ENCODE measurements around the gene NOTO.

Gene NOTO

DNA sequence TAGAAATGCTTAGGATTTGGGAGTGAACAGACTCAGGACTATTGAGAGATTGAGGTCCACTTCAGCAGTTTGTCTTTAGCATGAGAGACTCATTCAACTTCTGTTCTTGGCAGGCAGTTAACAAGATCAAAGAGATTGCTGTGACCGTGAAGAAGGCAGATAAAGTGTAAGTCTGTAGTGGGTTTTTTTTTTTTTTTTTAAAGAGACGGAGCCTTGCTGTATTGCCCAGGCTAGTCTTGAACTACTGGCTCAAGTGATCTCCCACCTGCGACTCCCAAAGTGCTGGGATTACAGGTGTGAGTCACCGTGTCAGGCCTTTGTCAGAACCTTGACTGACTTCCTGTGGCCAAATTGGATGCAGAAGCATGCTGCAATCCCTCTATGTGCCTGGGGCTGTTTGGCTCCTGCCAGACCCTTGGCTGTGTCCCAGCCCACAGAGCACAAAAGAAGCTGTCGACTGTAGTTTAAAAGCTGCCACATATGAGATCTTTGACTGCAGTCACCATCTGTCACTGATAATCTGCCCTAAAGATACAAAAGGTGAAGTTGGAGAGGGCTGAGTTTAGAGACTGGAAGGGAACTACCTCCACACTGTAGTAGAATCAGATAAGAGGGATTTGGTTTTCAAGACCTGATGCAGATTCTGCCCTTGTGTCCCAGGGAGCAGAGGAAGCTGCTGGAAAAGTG is 41.7 kb downstream of the NOTO start:
- H3K9ac ChIP-seq (ENCODE audit: low read depth, low read length) = no peak overlapping the region
- DNase-seq (no peak), ATAC-seq (ENCODE audit: insufficient read depth, low read depth) (no peak)
- H2AFZ ChIP-seq (ENCODE audit: low read depth, low read length) = no peak overlapping the region
- H3K4me2 ChIP-seq (ENCODE audit: insufficient read depth, low read length) = no peak overlapping the region
- H3K36me3 ChIP-seq (ENCODE audit: insufficient read depth, low read length) = peaks cover 92% of the 10 kb centered on the region
- TF ChIP-seq EZH2 (IDR thresholded peaks at IDR 0.05; ENCODE audit: borderline replicate concordance, low read depth, low read length, severe bottlenecking) = no peak
- TF ChIP-seq, protein P1, sequence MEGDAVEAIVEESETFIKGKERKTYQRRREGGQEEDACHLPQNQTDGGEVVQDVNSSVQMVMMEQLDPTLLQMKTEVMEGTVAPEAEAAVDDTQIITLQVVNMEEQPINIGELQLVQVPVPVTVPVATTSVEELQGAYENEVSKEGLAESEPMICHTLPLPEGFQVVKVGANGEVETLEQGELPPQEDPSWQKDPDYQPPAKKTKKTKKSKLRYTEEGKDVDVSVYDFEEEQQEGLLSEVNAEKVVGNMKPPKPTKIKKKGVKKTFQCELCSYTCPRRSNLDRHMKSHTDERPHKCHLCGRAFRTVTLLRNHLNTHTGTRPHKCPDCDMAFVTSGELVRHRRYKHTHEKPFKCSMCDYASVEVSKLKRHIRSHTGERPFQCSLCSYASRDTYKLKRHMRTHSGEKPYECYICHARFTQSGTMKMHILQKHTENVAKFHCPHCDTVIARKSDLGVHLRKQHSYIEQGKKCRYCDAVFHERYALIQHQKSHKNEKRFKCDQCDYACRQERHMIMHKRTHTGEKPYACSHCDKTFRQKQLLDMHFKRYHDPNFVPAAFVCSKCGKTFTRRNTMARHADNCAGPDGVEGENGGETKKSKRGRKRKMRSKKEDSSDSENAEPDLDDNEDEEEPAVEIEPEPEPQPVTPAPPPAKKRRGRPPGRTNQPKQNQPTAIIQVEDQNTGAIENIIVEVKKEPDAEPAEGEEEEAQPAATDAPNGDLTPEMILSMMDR (IDR thresholded peaks at IDR 0.05; ENCODE audit: borderline replicate concordance, extremely low read depth, low read length, poor library complexity, severe bottlenecking) = no peak
- H3K9me3 ChIP-seq (ENCODE audit: insufficient read depth, low read length, severe bottlenecking) = no peaks in the 10 kb centered on the region
- no peak overlapping the region for H3K4me3 ChIP-seq (ENCODE audit: low read depth in 1 of 2, low read length in 2 of 2)
- H3K27ac ChIP-seq (ENCODE audit: low read length) = no peak overlapping the region
- peaks cover 7% of the 10 kb centered on the region; the same call in 1 of the 2 replicates for H3K4me1 ChIP-seq (ENCODE audit: insufficient read depth, low read length)
- H3K27me3 ChIP-seq (ENCODE audit: insufficient read depth, low read length, poor library complexity) = no peaks in the 10 kb centered on the region
- H3K79me2 ChIP-seq (ENCODE audit: insufficient read depth, low read length) = peaks cover 76% of the 10 kb centered on the region
- H4K20me1 ChIP-seq (ENCODE audit: insufficient read depth, low read length) = peaks cover 65% of the 10 kb centered on the region

DNA sequence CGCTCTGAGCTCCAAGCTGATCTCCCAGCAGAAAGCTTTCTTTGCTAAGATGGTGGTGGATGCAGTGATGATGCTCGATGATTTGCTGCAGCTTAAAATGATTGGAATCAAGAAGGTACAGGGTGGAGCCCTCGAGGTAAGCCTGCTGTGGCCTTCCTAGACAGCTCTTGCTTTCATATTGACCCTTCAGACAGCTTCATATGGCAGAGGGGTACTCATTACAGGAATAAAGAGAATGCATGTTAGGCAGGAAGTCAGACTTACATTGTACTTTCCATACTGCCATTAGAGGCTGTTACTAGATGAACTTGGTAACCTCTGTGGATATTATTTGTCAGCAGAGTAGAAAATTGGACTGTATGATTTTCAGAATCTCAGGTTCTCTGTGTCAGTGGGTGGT is 42.2 kb downstream of the NOTO start:
- Histone ChIP-seq H3K9me3 (ENCODE audit: insufficient read depth, low read length, severe bottlenecking) (no peaks in the 10 kb centered on the region), H3K9ac (ENCODE audit: low read depth, low read length) (no peak overlapping the region), H3K27ac (ENCODE audit: low read length) (no peak overlapping the region), H3K36me3 (ENCODE audit: insufficient read depth, low read length) (peaks cover 92% of the 10 kb centered on the region), H3K27me3 (ENCODE audit: insufficient read depth, low read length, poor library complexity) (no peaks in the 10 kb centered on the region), H3K4me1 (ENCODE audit: insufficient read depth, low read length) (peaks cover 2% of the 10 kb centered on the region; the same call in 1 of the 2 replicates), H3K79me2 (ENCODE audit: insufficient read depth, low read length) (peaks cover 71% of the 10 kb centered on the region), H2AFZ (ENCODE audit: low read depth, low read length) (no peak overlapping the region), H3K4me3 (ENCODE audit: low read depth in 1 of 2, low read length in 2 of 2) (no peak overlapping the region), H4K20me1 (ENCODE audit: insufficient read depth, low read length) (peaks cover 65% of the 10 kb centered on the region), H3K4me2 (ENCODE audit: insufficient read depth, low read length) (no peak overlapping the region)
- TF ChIP-seq, protein P1 (IDR thresholded peaks at IDR 0.05; ENCODE audit: borderline replicate concordance, extremely low read depth, low read length, poor library complexity, severe bottlenecking) = no peak
- no peak for TF ChIP-seq EZH2 (IDR thresholded peaks at IDR 0.05; ENCODE audit: borderline replicate concordance, low read depth, low read length, severe bottlenecking)
- no peak for ATAC-seq (ENCODE audit: insufficient read depth, low read depth)
- no peak for DNase-seq

DNA sequence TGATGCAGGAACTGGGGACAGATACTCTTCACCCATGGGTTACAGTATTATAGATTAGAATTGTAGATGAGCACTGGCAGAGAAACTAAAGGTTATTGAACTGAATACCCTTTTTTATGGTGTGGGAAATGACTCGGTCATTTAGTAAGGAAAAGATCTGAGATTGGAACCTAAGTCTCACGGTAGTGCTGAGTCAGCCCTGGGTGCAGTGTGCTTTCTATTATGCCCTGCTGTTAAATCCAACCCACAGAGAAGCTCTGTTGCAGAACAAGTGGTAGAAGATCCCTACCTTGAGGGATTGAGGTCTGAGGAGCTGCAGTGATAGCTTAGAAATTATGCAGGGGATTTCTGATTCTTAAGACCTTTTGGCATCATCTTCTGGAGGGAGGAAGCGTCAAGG is 44.5 kb downstream of the NOTO start:
- Histone ChIP-seq H3K36me3 (ENCODE audit: insufficient read depth, low read length) (peaks cover 95% of the 10 kb centered on the region), H3K27ac (ENCODE audit: low read length) (no peak overlapping the region), H3K4me1 (ENCODE audit: insufficient read depth, low read length) (no peaks in the 10 kb centered on the region), H3K27me3 (ENCODE audit: insufficient read depth, low read length, poor library complexity) (no peaks in the 10 kb centered on the region), H3K4me2 (ENCODE audit: insufficient read depth, low read length) (no peak overlapping the region), H3K4me3 (ENCODE audit: low read depth in 1 of 2, low read length in 2 of 2) (no peak overlapping the region), H3K79me2 (ENCODE audit: insufficient read depth, low read length) (peaks cover 48% of the 10 kb centered on the region), H3K9me3 (ENCODE audit: insufficient read depth, low read length, severe bottlenecking) (no peaks in the 10 kb centered on the region), H4K20me1 (ENCODE audit: insufficient read depth, low read length) (peaks cover 67% of the 10 kb centered on the region), H2AFZ (ENCODE audit: low read depth, low read length) (no peak overlapping the region), H3K9ac (ENCODE audit: low read depth, low read length) (no peak overlapping the region)
- DNase-seq (no peak), ATAC-seq (ENCODE audit: insufficient read depth, low read depth) (no peak)
- TF ChIP-seq EZH2 (IDR thresholded peaks at IDR 0.05; ENCODE audit: borderline replicate concordance, low read depth, low read length, severe bottlenecking) = no peak
- TF ChIP-seq, protein P1 (IDR thresholded peaks at IDR 0.05; ENCODE audit: borderline replicate concordance, extremely low read depth, low read length, poor library complexity, severe bottlenecking) = no peak

All from DND-41 (cell line).